Lower leg skin (tissue), 4 donors: ENCODE results near the gene B3GALT6. TPM values are rescaled to one million over a fixed set of nuclear protein-coding genes. Genes with fewer than 3 reads are reported as not detected.

Experiments used
- DNase-seq, 2 donors: peaks; one replicate each; pipeline ENCODE4 v3.0.0-alpha.2; 2019; ENCODE audit warnings: low spot score in 2 of 2
- H3K4me3 ChIP-seq: fragments of 200-600 bp; sonication (generic); 2 replicates; pipeline ENCODE4 v1.5.1; 2017; ENCODE audit warnings: mild to moderate bottlenecking, low read depth; ENCODE audit not compliant: poor library complexity, severe bottlenecking
- CTCF ChIP-seq, 3 donors: fragments of 450-650 bp; IDR thresholded peaks; one replicate each; pipeline ENCODE4 v1.5.1; 2016; ENCODE audit warnings: antibody characterized with exemption in 3 of 3, mild to moderate bottlenecking in 3 of 3, moderate library complexity in 2 of 3
- POLR2A ChIP-seq, 2 donors: fragments of 450-650 bp; IDR thresholded peaks; one replicate each; pipeline ENCODE4 v1.6.1; 2016 to 2017; ENCODE audit warnings: antibody characterized with exemption in 2 of 2, mild to moderate bottlenecking in 1 of 2, moderate library complexity in 1 of 2
- WGBS, 2 donors: methylation state at CpG; one replicate each; pipeline ENCODE4 v1.1.5; 2018; 5-methylcytosine and 5-hydroxymethylcytosine counted together
- intact Hi-C: fragments of 100-400 bp; cut with DNase I; formaldehyde crosslinking; loops from one replicate; pipeline ENCODE4 v1.15.0; 2023; ENCODE audit warnings: low total_unique reads
- total RNA-seq, 4 donors: library from RNA; depleted of rRNA; stranded (reverse); fragments of >200 nt; gene quantifications; one replicate each; pipeline ENCODE4 v1.1.0, GENCODE V29; 2016

Gene B3GALT6
- total RNA-seq, 4 donors from 2014 or later = 12.8 to 26.1 (median 18.9) TPM

GRCh38 chr1:1238702-1239178, 6.7 kb downstream of the B3GALT6 start:
- TF ChIP-seq CTCF (IDR thresholded peaks at IDR 0.05) (no peak), POLR2A (IDR thresholded peaks at IDR 0.05) (no peak)
- intact Hi-C loops = no loop called here
- 53% methylated on average over 19 of the region's 19 CpGs; no CpG with 5 or more reads in 1 of the 2 donors for WGBS, 2 donors
- no peak overlapping the region for H3K4me3 ChIP-seq
- no peak for DNase-seq

GRCh38 chr1:1239227-1239613, 7.2 kb downstream of the B3GALT6 start:
- H3K4me3 ChIP-seq = no peak overlapping the region
- DNase-seq = no peak
- intact Hi-C loops = no loop called here
- WGBS, 2 donors = 45 to 47% methylated on average over 11 to 15 of the region's 15 CpGs
- TF ChIP-seq POLR2A (IDR thresholded peaks at IDR 0.05) (no peak), CTCF (IDR thresholded peaks at IDR 0.05) (no peak)

GRCh38 chr1:1239614-1240347, 7.7 kb downstream of the B3GALT6 start:
- 33 to 36% methylated on average over 12 to 24 of the region's 30 CpGs for WGBS, 2 donors
- DNase-seq = no peak
- H3K4me3 ChIP-seq = no peak overlapping the region
- TF ChIP-seq CTCF (IDR thresholded peaks at IDR 0.05) = no peak
- no peak for TF ChIP-seq POLR2A (IDR thresholded peaks at IDR 0.05)
- intact Hi-C loops = no loop called here

GRCh38 chr1:1240348-1240732, 8.3 kb downstream of the B3GALT6 start:
- no peak overlapping the region for H3K4me3 ChIP-seq
- WGBS, 2 donors = 74% methylated on average over 5 of the region's 11 CpGs; no CpG with 5 or more reads in 1 of the 2 donors
- no peak for DNase-seq
- intact Hi-C loops = no loop called here
- TF ChIP-seq CTCF (IDR thresholded peaks at IDR 0.05) (no peak), POLR2A (IDR thresholded peaks at IDR 0.05) (no peak)

GRCh38 chr1:1240822-1241587, 9.0 kb downstream of the B3GALT6 start:
- WGBS, 2 donors = 43 to 47% methylated on average over 7 to 18 of the region's 23 CpGs
- DNase-seq = no peak
- no peak for TF ChIP-seq CTCF (IDR thresholded peaks at IDR 0.05)
- TF ChIP-seq POLR2A (IDR thresholded peaks at IDR 0.05) = no peak
- H3K4me3 ChIP-seq = no peak overlapping the region
- intact Hi-C loops = no loop called here
